ENCODE results near the gene MED13L. TPM values are rescaled to one million over a fixed set of nuclear protein-coding genes. Genes with fewer than 3 reads are reported as not detected.

The MED13L gene
- total and polyA plus RNA-seq, 2 of the 8 experiments (the other 6 are each of a cell fraction or from before 2014, with no cell fraction given): 15.9 to 51.7 TPM

- Histone ChIP-seq H3K4me2 (ENCODE audit: insufficient read depth in 1 of 2, low read depth in 2 of 2, low read length in 2 of 2) (no peak overlapping the region), H3K79me2 (ENCODE audit: control insufficient read depth in 1 of 2, insufficient read depth in 2 of 2, low read length in 2 of 2) (peaks cover 0 to 26% of the 10 kb centered on the region in 2 experiments; a peak in 2 of 4 replicates)
Measured at GRCh38 chr12:116028619-116029018, 248.9 kb downstream of the MED13L start.

More at GRCh38 chr12:116028619-116029018, 248.9 kb downstream of the MED13L start:
- H2BK20ac ChIP-seq (ENCODE audit: low read length): no peak overlapping the region
- no peaks in the 10 kb centered on the region for H3K9me3 ChIP-seq (ENCODE audit: insufficient read depth in 2 of 2, low read depth in 1 of 2, low read length in 1 of 2)
- H3K4me3 ChIP-seq (ENCODE audit: extremely low read depth in 1 of 4, insufficient read depth in 2 of 4, low read depth in 3 of 4, low read length in 4 of 4): no peak overlapping the region
- no peak overlapping the region for H4K8ac ChIP-seq (ENCODE audit: extremely low read depth, insufficient read depth, low read length)
- H2AFZ ChIP-seq (ENCODE audit: low read length): no peak overlapping the region
- no peaks in the 10 kb centered on the region for H4K20me1 ChIP-seq (replicated peaks in 1 of 2; ENCODE audit: control insufficient read depth in 1 of 2, insufficient read depth in 2 of 2, low read length in 2 of 2)
- no peaks in the 10 kb centered on the region for H3K23me2 ChIP-seq (ENCODE audit: low read depth, low read length)
- H2BK120ac ChIP-seq (replicated peaks; ENCODE audit: low read depth, low read length): no peak overlapping the region
- WGBS, 2 experiments (ENCODE audit: extremely low coverage in 1 of 2, insufficient coverage in 1 of 2, insufficient read length in 1 of 2, insufficient replicate concordance in 2 of 2, low coverage in 1 of 2, low lambda C conversion rate in 2 of 2, missing lambda C conversion rate in 1 of 2): 94% methylated on average over 4 of the region's 4 CpGs; no CpG with 5 or more reads in 1 of the 2 experiments
- H3K9ac ChIP-seq (replicated peaks in 1 of 4; ENCODE audit: extremely low read depth in 1 of 4, low read depth in 3 of 4, low read length in 3 of 4): no peak overlapping the region
- TF ChIP-seq JUND (IDR thresholded peaks at IDR 0.05; ENCODE audit: low read length) (no peak), ZNF274 (IDR thresholded peaks at IDR 0.05; ENCODE audit: borderline replicate concordance, extremely low read depth, low read length) (no peak)
- no peak overlapping the region for H3K18ac ChIP-seq (ENCODE audit: extremely low read depth, low read length)
- FAIRE-seq: no peak
- H4K5ac ChIP-seq (ENCODE audit: insufficient read length, low read depth, low read length): no peak overlapping the region
- H3K4ac ChIP-seq (replicated peaks; ENCODE audit: insufficient read length, low read depth, low read length): no peak overlapping the region
- H4K91ac ChIP-seq (replicated peaks; ENCODE audit: insufficient read length, low read length): no peak overlapping the region
- no peaks in the 10 kb centered on the region for H3K36me3 ChIP-seq (ENCODE audit: control insufficient read depth in 2 of 4, insufficient read depth in 4 of 4, low read length in 3 of 4)
- no peak overlapping the region for H3K27ac ChIP-seq (ENCODE audit: low read depth, low read length)
- peaks cover 0 to 5% (median 0%) of the 10 kb centered on the region in 4 experiments; a peak in 1 of 7 replicates for H3K4me1 ChIP-seq (replicated peaks in 1 of 4; ENCODE audit: control insufficient read depth in 3 of 4, insufficient read depth in 4 of 4, low read length in 3 of 4)
- no peak overlapping the region for H2BK15ac ChIP-seq (ENCODE audit: low read length)
- ChIA-PET POLR2A (ENCODE audit: partially characterized antibody) (no interaction called here), CTCF (ENCODE audit: partially characterized antibody) (no interaction called here)
- no peak for DNase-seq (ENCODE audit: low read depth in 1 of 2, low spot score in 2 of 2)
- no peak overlapping the region for H3K23ac ChIP-seq (ENCODE audit: insufficient read length)
- H3K27me3 ChIP-seq (replicated peaks in 1 of 4; ENCODE audit: control insufficient read depth in 3 of 4, extremely low read depth in 1 of 4, insufficient read depth in 3 of 4, low read length in 3 of 4): no peaks in the 10 kb centered on the region
- no peak overlapping the region for H2AK5ac ChIP-seq (ENCODE audit: low read depth, low read length)
- H3K14ac ChIP-seq (ENCODE audit: insufficient read length): no peak overlapping the region
- H2BK12ac ChIP-seq (ENCODE audit: low read depth, low read length): no peak overlapping the region
- no peak overlapping the region for H2BK5ac ChIP-seq (ENCODE audit: low read depth, low read length)
- H3K56ac ChIP-seq (replicated peaks; ENCODE audit: insufficient read length, low read depth, low read length): no peak overlapping the region
- H3K79me1 ChIP-seq (ENCODE audit: low read depth, low read length): no peaks in the 10 kb centered on the region
